ENCODE results near the gene ZNF407. TPM values are rescaled to one million over a fixed set of nuclear protein-coding genes. Genes with fewer than 3 reads are reported as not detected.
A peak's percentile ranks its signal among the peaks of the same experiment; 100 is the strongest.

The ZNF407 gene
- total and polyA plus RNA-seq, 2 donors from 2014 or later = 2.5 to 17.8 TPM

DNA sequence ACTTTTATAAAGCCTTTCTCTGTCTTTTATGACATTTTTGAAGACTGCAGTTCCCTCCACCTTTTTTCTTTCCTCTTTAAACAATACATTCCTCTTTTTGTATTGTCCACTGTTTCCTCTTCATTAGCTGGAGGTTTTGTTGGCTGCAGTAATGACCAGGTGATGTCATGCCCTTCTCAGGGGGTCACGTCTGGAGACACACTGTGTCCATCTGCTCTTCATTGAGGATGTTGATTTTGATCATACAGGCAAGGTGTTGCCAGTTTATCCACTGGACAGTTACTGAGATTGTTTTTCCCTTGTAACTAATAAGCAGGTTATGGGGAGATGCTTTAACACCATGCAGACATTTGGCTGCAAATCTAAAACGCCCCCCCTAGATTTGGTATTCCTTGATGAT lies 19.8 kb downstream of the ZNF407 start:
- Histone ChIP-seq H3K27me3 (ENCODE audit: control insufficient read depth, insufficient read depth, low read length) (no peaks in the 10 kb centered on the region), H3K9ac (ENCODE audit: low read length in 3 of 3) (no peak overlapping the region), H3K4me3 (ENCODE audit: low read length in 3 of 3) (no peak overlapping the region), H3K4me1 (ENCODE audit: control insufficient read depth in 2 of 3, insufficient read depth in 2 of 3, low read depth in 1 of 3, low read length in 3 of 3) (peaks cover 0 to 3% (median 0%) of the 10 kb centered on the region in 3 donors), H3K36me3 (ENCODE audit: control insufficient read depth in 2 of 3, insufficient read depth in 3 of 3, low read length in 3 of 3) (peaks cover 0 to 4% (median 0%) of the 10 kb centered on the region in 3 donors), H3K27ac (ENCODE audit: low read depth in 2 of 2, low read length in 2 of 2) (no peak overlapping the region), H3K9me3 (ENCODE audit: control insufficient read depth in 2 of 3, insufficient read depth in 1 of 3, low read length in 3 of 3) (peaks cover 0 to 9% (median 5%) of the 10 kb centered on the region in 3 donors)
- no peak for FAIRE-seq
- TF ChIP-seq, protein P1, sequence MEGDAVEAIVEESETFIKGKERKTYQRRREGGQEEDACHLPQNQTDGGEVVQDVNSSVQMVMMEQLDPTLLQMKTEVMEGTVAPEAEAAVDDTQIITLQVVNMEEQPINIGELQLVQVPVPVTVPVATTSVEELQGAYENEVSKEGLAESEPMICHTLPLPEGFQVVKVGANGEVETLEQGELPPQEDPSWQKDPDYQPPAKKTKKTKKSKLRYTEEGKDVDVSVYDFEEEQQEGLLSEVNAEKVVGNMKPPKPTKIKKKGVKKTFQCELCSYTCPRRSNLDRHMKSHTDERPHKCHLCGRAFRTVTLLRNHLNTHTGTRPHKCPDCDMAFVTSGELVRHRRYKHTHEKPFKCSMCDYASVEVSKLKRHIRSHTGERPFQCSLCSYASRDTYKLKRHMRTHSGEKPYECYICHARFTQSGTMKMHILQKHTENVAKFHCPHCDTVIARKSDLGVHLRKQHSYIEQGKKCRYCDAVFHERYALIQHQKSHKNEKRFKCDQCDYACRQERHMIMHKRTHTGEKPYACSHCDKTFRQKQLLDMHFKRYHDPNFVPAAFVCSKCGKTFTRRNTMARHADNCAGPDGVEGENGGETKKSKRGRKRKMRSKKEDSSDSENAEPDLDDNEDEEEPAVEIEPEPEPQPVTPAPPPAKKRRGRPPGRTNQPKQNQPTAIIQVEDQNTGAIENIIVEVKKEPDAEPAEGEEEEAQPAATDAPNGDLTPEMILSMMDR (IDR thresholded peaks at IDR 0.05; ENCODE audit: borderline replicate concordance, extremely low read depth, insufficient read depth) = no peak
- intact Hi-C loops (cut with DNase I) = no loop called here
- no peak for DNase-seq

DNA sequence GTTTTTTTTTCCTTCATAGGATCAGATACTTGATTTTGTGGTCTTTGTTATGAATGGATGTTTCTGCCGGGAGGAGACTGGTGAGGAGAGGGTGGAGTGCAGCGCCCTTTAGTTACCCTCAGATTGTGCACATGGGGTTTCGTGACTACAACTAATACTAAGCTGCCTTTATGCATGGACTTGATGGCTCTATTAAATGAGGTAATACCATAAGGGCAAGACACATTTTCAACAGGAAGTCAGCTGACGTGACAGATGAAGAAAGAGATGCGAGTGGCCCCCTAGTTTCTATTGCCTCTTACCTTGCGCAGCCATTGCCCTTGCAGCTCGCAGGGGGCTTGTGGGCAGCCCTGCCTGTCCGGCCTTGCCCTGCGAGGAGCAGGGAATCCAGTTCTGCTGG lies 24.4 kb downstream of the ZNF407 start:
- H3K36me3 ChIP-seq (ENCODE audit: control insufficient read depth in 2 of 3, insufficient read depth in 3 of 3, low read length in 3 of 3) = no peaks in the 10 kb centered on the region
- intact Hi-C loops (cut with DNase I) = no loop called here
- H3K27me3 ChIP-seq (ENCODE audit: control insufficient read depth, insufficient read depth, low read length) = no peaks in the 10 kb centered on the region
- peaks cover 0 to under 1% (median 0%) of the 10 kb centered on the region in 3 donors for H3K9me3 ChIP-seq (ENCODE audit: control insufficient read depth in 2 of 3, insufficient read depth in 1 of 3, low read length in 3 of 3)
- TF ChIP-seq, protein P1 (IDR thresholded peaks at IDR 0.05; ENCODE audit: borderline replicate concordance, extremely low read depth, insufficient read depth) = no peak
- no peak overlapping the region for H3K9ac ChIP-seq (ENCODE audit: low read length in 3 of 3)
- peaks cover 0 to 2% (median 0%) of the 10 kb centered on the region in 3 donors for H3K4me1 ChIP-seq (ENCODE audit: control insufficient read depth in 2 of 3, insufficient read depth in 2 of 3, low read depth in 1 of 3, low read length in 3 of 3)
- DNase-seq = no peak
- no peak overlapping the region for H3K4me3 ChIP-seq (ENCODE audit: low read length in 3 of 3)
- H3K27ac ChIP-seq (ENCODE audit: low read depth in 2 of 2, low read length in 2 of 2) = no peak overlapping the region
- FAIRE-seq = no peak

DNA sequence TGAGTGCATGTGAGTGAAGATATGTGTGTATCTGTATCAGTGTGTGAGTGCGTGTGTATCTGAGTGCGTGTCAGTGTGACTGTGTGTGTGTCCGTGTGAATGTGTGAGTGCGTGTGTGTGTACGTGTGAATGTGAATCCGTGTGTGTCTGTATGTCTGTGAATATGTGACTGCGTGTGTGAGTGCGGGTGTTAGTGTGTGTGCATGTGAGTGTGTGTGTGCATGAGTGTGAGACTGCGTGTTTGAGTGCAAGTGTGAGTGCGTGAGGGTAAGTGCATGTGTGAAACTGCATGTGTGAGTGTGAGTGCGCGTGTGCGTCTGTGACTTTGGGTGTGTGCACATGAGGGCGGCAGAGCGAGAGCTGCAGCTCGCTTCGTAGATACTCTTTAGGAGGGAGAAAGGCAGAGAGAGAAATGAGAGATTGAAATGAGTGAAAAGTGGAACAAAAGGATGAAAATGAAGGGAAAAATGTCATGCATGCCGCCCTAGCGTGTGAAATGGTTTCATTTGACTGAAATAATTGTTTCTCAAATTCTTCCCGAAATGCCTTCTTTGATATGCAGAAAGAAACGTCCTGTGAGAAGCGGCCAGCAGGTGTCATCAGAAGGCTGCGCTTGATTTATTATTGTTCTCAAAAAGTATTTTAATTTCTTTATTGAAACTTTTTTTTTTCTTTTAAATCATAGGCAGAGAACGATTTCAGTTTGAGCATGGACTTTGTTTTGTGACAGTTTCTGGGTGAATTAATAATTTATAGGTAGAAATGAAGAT lies 25.6 kb downstream of the ZNF407 start:
- FAIRE-seq = no peak
- TF ChIP-seq, protein P1 (IDR thresholded peaks at IDR 0.05; ENCODE audit: borderline replicate concordance, extremely low read depth, insufficient read depth) = peak; percentile 31
- intact Hi-C loops (cut with DNase I) = no loop called here
- Histone ChIP-seq H3K27ac (ENCODE audit: low read depth in 2 of 2, low read length in 2 of 2) (no peak overlapping the region), H3K4me1 (ENCODE audit: control insufficient read depth in 2 of 3, insufficient read depth in 2 of 3, low read depth in 1 of 3, low read length in 3 of 3) (peaks cover 0 to 2% (median 0%) of the 10 kb centered on the region in 3 donors), H3K9me3 (ENCODE audit: control insufficient read depth in 2 of 3, insufficient read depth in 1 of 3, low read length in 3 of 3) (no peaks in the 10 kb centered on the region), H3K27me3 (ENCODE audit: control insufficient read depth, insufficient read depth, low read length) (no peaks in the 10 kb centered on the region), H3K9ac (ENCODE audit: low read length in 3 of 3) (no peak overlapping the region), H3K36me3 (ENCODE audit: control insufficient read depth in 2 of 3, insufficient read depth in 3 of 3, low read length in 3 of 3) (no peaks in the 10 kb centered on the region), H3K4me3 (ENCODE audit: low read length in 3 of 3) (peak overlapping the region in 1 of 3 donors; percentile 4)
- peak in 1 of 5 donors; percentile 25 for DNase-seq
